A549 treated with CORT108297 at 1 μM for 4 hours (cell line): ENCODE results near the gene MAGEA3. TPM values are rescaled to one million over a fixed set of nuclear protein-coding genes. Genes with fewer than 3 reads are reported as not detected.

ENCODE experiments used
- total RNA-seq: library from RNA; stranded (reverse); fragments of 200-300 nt; extraction: Qiagen RNA extraction; gene quantifications from 5 replicates; pipeline ENCODE4 v1.2.3, GENCODE V29; 2022

The MAGEA3 gene
- 2.5 to 4.4 TPM (median 3.3 TPM) in 5 replicates for total RNA-seq

GRCh38 chrX:152697952-152698931 is at the start of gene MAGEA3:
MAGEA3 (plus strand) TSS chrX:152698794; CDS start chrX:152700833, 2,039 bp downstream.

DNA sequence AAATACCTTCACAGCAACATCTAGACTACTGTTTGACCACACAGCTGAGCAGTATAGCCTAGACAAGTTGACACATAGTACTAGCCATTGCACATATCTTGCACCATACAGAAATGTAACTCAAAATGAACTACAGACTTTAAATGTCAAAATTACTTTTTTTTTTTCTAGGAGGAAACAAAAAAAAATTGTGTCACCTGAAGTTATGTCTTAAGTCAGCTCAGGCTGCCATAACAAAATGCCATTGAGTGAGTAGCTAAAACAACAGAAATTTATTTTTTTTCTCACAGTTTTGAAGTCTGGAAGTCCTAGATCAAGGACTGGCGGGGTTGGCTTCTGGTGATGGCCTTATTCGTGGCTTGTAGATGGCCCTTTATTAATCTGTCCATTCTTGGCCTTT is 10.6 kb downstream of the MAGEA3 start, which contains the start of gene CSAG2:
Gene CSAG2, minus strand, starts transcription at position 101 of the 400 bp plus-strand sequence. CDS start 161 bp downstream, outside the sequence.

GRCh38 chrX:152713815-152714787 is 15.5 kb downstream of the MAGEA3 start, which contains the start of gene MAGEA2B:
MAGEA2B (plus strand) TSS chrX:152714628; CDS start chrX:152717107, 2,479 bp downstream.

GRCh38 chrX:152733261-152733975 is 34.8 kb downstream of the MAGEA3 start, which contains the start of the genes CSAG1 and MAGEA12:
CSAG1 (minus strand) TSS chrX:152733721; CDS start chrX:152732460, 1,261 bp downstream.
MAGEA12 (plus strand) TSS chrX:152733757; CDS start chrX:152736162, 2,405 bp downstream.

Other genes starting within 250 kb of the MAGEA3 start
- gene GABRA3, start 247.5 kb upstream of the MAGEA3 start, total RNA-seq = 0.34 to 0.57 TPM (median 0.40 TPM) in 5 replicates
- gene GABRQ, start 60.9 kb upstream of the MAGEA3 start, total RNA-seq = 0.17 to 0.23 TPM (median 0.21 TPM) in 5 replicates
- gene CSAG2, start 10.5 kb downstream of the MAGEA3 start, total RNA-seq = not detected in 5 replicates
- not detected in 5 replicates for gene MAGEA2B, start 15.8 kb downstream of the MAGEA3 start, total RNA-seq
- 0.32 to 0.54 TPM (median 0.46 TPM) in 5 replicates for gene CSAG1, start 34.9 kb downstream of the MAGEA3 start, total RNA-seq
- gene MAGEA12, start 35.0 kb downstream of the MAGEA3 start, total RNA-seq = 0.08 to 0.18 TPM (median 0.17 TPM) in 5 replicates
- 0.08 to 0.13 TPM (median 0.11 TPM) in 4 of 5 replicates, not detected in the other for gene MAGEA2, start 55.0 kb downstream of the MAGEA3 start, total RNA-seq
- not detected in 5 replicates for gene CSAG3, start 60.4 kb downstream of the MAGEA3 start, total RNA-seq
- 10.5 to 13.7 TPM (median 12.9 TPM) in 5 replicates for gene MAGEA6, start 70.9 kb downstream of the MAGEA3 start, total RNA-seq
- 71.8 to 88.7 TPM (median 72.6 TPM) in 5 replicates for gene CETN2, start 132.0 kb downstream of the MAGEA3 start, total RNA-seq
- 39.7 to 42.5 TPM (median 40.6 TPM) in 5 replicates for gene NSDHL, start 132.3 kb downstream of the MAGEA3 start, total RNA-seq
- 6.1 to 7.6 TPM (median 6.9 TPM) in 5 replicates for gene ZNF185, start 199.3 kb downstream of the MAGEA3 start, total RNA-seq